Loucy (cell line): ENCODE measurements around the gene NPIPB8.

Experiments used
- EZH2phosphoT487 ChIP-seq: fragments of 200-600 bp; IDR thresholded peaks from 2 replicates; pipeline ENCODE4 v1.6.1; 2018; ENCODE audit warnings: antibody characterized with exemption, mild to moderate bottlenecking, moderate library complexity, borderline replicate concordance
- TF ChIP-seq, protein P1 (sequence below): fragments of 200-600 bp; sonication (generic); conservative IDR thresholded peaks from 2 replicates; pipeline ENCODE4 v1.5.1; 2014; ENCODE audit warnings: mild to moderate bottlenecking, antibody characterized with exemption, low read length

DNA sequence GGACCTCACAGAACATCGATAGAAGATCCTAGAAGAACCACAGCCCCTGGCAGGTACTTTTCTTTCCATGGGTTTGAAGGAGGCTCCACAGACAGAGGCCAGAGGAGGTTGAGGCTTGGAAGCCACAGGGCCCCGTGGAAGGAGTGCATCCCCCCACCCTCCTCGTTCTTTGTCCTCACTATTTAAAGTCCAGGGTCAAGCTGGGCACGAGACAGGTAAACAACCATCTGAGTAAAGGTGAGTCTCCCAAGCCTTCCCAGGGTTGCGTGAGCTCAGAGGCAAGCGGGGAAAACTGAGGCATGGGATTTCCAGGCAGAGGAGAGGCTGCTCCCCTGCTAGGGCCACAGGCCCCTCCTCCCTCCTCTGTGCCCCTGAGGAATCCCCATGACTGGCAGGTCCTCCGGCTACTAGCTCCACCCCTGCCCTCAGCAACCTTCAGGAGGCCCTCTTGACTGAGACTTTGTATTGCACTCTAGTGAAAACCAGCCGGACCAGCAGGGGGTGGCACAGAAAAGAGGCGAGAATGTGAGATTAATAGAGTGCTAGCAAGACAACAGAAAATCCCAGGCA lies 40.1 kb upstream of the NPIPB8 start:
- TF ChIP-seq, protein P1, sequence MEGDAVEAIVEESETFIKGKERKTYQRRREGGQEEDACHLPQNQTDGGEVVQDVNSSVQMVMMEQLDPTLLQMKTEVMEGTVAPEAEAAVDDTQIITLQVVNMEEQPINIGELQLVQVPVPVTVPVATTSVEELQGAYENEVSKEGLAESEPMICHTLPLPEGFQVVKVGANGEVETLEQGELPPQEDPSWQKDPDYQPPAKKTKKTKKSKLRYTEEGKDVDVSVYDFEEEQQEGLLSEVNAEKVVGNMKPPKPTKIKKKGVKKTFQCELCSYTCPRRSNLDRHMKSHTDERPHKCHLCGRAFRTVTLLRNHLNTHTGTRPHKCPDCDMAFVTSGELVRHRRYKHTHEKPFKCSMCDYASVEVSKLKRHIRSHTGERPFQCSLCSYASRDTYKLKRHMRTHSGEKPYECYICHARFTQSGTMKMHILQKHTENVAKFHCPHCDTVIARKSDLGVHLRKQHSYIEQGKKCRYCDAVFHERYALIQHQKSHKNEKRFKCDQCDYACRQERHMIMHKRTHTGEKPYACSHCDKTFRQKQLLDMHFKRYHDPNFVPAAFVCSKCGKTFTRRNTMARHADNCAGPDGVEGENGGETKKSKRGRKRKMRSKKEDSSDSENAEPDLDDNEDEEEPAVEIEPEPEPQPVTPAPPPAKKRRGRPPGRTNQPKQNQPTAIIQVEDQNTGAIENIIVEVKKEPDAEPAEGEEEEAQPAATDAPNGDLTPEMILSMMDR = peak; percentile 32; the same call in 1 of the 2 replicates
- TF ChIP-seq EZH2phosphoT487 = no peak
